Fibroblast of skin of abdomen (primary cell): ENCODE data around the gene MAP1B.

Experiments used
- DNase-seq: peaks from one replicate; pipeline ENCODE4 v3.0.0-alpha.2; 2013

The MAP1B gene

GRCh38 chr5:72133212-72133990 lies 26.1 kb downstream of the MAP1B start:
- DNase-seq, result peak; percentile 72

GRCh38 chr5:72134226-72134899 lies 27.1 kb downstream of the MAP1B start:
- peak; percentile 74 for DNase-seq

GRCh38 chr5:72137826-72138409 lies 30.6 kb downstream of the MAP1B start:
- DNase-seq, result no peak

GRCh38 chr5:72138943-72139521 lies 31.8 kb downstream of the MAP1B start:
- DNase-seq, result peak; percentile 96

- DNase-seq, result no peak
These were observed 33.4 kb downstream of the MAP1B start for GRCh38 chr5:72140711-72141110.

GRCh38 chr5:72141440-72142355 lies 34.4 kb downstream of the MAP1B start:
- DNase-seq, result peak; percentile 94

GRCh38 chr5:72144762-72145161 lies 37.5 kb downstream of the MAP1B start:
- no peak for DNase-seq

- no peak for DNase-seq
These were observed 38.1 kb downstream of the MAP1B start for GRCh38 chr5:72145348-72145747.

- no peak for DNase-seq
These were observed 38.8 kb downstream of the MAP1B start for GRCh38 chr5:72146056-72146455.

GRCh38 chr5:72147569-72147968 lies 40.3 kb downstream of the MAP1B start:
- no peak for DNase-seq

GRCh38 chr5:72149742-72150141 lies 42.5 kb downstream of the MAP1B start:
- DNase-seq, result no peak

- DNase-seq, result peak; percentile 68
These were observed 43.9 kb downstream of the MAP1B start for GRCh38 chr5:72151169-72151568.

GRCh38 chr5:72151646-72152045 lies 44.4 kb downstream of the MAP1B start:
- DNase-seq, result no peak

GRCh38 chr5:72152545-72152944 lies 45.3 kb downstream of the MAP1B start:
- DNase-seq, result peak; percentile 69

- no peak for DNase-seq
These were observed 46.3 kb downstream of the MAP1B start for GRCh38 chr5:72153551-72153950.

GRCh38 chr5:72154076-72154756 lies 46.9 kb downstream of the MAP1B start:
- DNase-seq, result no peak

- peak; percentile 98 for DNase-seq
These were observed 49.8 kb downstream of the MAP1B start for GRCh38 chr5:72156946-72157624.

GRCh38 chr5:72157625-72157962 lies 50.3 kb downstream of the MAP1B start:
- no peak for DNase-seq

GRCh38 chr5:72159501-72159911 lies 52.2 kb downstream of the MAP1B start:
- no peak for DNase-seq

GRCh38 chr5:72160329-72160728 lies 53.1 kb downstream of the MAP1B start:
- DNase-seq, result peak; percentile 70

- DNase-seq, result peak; percentile 66
These were observed 53.7 kb downstream of the MAP1B start for GRCh38 chr5:72160959-72161358.
